GM19238 (cell line): Measurements from ENCODE around the gene BBOF1.

Experiments used
- DNase-seq: peaks from one replicate; pipeline ENCODE4 v3.0.0; 2011; ENCODE audit warnings: low spot score; ENCODE audit not compliant: insufficient read length

BBOF1 gene

DNA sequence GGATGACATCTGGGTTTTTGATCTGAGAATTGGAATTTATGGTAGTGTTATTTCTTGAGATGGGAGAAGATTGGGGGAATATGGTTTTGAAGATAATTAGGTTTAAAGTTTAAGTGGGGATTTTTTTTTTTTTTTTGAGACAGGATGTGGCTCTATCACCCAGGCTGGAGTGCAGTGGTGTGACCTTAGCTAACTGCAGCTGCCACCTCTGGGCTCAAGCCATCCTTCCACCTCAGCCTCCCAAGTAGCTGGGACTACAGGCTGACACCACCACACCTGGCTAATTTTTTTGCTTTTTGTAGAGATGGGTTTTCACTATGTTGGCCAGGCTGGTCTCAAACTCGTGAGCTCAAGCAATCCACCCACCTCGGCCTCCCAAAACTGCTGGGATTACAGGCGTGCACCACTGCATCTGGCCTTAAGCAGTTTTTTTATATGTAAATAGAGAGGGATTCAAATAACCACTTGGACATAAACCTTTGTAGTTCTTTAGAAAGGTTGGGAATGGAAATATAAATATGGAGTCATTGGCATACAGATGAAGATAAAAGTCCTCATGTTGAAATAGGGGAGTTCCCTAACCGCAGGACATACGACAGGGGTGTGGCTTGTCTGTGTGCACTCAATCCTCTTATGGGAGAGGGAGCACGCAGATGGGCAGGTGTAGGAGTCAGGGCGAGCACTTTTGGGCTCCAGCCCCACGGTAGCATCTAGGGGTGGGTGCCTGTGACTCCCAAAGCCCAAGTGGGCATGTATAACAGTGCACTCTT is 70.3 kb downstream of the BBOF1 start:
- DNase-seq: no peak

DNA sequence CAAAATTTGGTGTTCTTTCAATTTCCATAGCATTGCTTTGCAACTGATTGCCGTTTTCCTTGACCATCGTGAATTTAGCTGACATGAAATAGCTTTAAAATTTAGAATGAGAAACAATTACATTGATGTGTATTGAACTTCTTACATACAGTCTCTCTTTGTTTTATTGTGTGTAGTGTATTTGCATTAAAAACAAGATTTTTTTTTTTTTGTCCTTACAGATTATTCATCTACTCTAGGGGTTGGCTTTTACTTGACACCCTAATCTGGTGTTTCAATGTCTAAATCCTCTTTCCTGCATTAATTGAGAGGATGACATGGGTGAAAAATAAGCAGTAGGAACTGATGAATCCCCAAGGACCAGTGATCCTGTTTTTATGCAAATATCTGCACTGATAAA is 86.2 kb downstream of the BBOF1 start:
- no peak for DNase-seq

DNA sequence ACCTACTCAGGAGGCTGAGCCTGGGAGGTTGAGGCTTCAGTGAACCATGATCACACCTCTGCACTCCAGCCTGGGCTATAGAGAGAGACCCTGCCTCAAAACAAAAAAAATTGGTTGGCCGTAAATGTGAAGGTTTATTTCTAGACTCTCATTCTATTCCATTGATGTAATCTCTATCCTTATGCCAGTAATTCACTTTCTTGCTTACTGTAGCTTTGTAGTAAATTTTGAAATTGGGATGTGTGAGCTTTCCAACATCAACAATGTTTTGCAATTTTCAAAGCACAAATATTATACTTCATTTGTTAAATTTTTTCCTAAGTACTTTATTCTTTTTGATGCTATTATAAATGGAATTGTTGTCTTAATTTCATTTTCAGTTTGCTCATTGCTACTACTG is 90.2 kb downstream of the BBOF1 start:
- DNase-seq: no peak

DNA sequence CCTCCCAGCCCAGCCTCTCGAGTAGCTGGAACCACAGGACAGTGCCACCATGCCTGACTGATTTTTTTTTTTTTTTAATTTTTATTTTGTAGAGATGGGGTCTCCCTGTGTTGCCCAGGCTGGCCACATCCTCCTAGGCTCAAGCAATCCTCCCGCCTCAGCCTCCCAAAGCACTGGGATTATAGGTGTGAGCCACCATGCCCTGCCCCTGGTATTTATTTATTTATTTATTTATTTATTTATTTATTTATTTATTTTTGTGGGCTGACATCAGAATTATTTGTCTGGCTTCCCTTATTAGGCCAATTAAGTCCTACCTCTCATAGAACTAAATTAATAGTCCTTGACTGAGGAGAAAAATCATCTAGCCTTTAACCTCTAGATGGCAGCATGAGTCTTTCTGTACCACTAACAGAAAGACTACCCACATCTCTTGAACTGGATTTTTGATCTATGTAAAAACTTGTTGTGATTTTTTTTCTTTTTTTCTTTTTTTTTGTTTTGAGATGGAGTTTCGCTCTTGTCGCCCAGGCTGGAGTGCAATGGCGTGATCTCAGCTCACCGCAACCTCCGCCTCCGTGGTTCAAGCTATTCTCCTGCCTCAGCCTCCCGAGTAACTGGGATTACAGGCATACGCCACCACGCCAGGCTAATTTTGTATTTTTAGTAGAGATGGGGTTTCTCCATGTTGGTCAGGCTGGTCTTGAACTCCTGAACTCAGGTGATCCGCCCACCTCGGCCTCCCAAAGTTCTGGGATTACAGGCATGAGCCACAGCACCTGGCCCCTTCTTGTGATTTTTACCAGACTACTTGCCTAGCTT is 92.5 kb downstream of the BBOF1 start:
- DNase-seq: peak; percentile 14
